Measurements from ENCODE around the gene BPHL.
"Not testable (repeated sequence)": the region's sequence is repeated elsewhere in the genome, so short reads cannot be mapped to it uniquely, and the experiment has no call there.

BPHL gene

DNA sequence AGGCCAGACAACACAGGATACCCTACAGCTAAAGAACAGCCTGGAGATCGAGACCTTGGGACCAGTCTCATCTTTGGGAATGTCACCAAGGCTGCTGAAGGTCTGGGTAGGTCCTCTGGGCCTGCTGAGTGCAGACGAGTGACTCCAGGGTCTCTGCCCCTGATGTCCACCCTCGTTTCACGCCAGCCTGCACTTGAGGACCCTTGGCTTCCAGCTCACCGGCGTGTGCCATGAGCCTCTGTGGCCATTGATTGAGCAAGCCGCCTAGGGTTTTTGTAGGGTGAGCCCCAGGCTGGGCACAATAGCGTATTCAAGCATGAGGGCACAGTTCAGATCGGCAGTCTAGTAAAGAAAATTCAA, 4.3 kb downstream of the BPHL start:
- no peak for DNase-seq (ENCODE audit: low read depth)

DNA sequence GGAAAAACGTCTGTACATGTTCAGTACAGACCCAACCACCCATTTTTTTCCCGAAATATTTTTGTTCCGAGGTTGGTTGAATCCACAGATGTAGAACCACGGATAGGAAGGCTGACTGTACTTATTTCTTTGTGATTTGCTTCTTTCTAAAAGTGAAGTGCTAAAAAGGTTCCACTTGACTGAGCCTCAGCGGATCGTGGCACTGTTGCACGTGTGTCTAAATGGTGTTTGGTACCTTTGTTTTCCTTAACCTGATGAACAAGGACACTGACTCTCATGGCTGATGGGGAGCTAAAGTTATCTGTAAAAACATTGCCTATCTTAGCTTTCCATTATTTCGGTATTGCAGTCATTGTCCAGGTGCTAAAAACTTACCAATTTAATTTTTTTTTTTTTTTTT, 6.2 kb downstream of the BPHL start:
- no peak for DNase-seq (ENCODE audit: low read depth)

DNA sequence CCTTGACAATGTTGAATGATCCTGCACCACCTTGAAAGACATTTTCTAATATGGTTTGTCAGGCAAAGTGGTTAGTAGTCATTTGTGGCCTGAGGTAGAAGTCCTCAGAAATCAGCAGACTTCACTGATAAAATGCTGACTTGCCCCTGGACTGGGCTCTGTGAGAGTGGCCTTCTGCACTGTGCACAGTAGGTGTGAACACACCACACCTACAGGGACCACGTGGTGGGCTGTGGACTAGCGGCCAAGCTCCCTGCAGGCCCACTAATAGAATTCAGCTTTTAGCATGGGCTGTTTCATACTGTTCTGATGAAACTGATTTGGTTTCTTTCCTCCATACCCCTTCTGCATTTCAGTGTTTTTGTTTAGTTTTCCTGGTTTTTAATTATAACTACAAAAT, 7.3 kb downstream of the BPHL start:
- no peak for DNase-seq (ENCODE audit: low read depth)

DNA sequence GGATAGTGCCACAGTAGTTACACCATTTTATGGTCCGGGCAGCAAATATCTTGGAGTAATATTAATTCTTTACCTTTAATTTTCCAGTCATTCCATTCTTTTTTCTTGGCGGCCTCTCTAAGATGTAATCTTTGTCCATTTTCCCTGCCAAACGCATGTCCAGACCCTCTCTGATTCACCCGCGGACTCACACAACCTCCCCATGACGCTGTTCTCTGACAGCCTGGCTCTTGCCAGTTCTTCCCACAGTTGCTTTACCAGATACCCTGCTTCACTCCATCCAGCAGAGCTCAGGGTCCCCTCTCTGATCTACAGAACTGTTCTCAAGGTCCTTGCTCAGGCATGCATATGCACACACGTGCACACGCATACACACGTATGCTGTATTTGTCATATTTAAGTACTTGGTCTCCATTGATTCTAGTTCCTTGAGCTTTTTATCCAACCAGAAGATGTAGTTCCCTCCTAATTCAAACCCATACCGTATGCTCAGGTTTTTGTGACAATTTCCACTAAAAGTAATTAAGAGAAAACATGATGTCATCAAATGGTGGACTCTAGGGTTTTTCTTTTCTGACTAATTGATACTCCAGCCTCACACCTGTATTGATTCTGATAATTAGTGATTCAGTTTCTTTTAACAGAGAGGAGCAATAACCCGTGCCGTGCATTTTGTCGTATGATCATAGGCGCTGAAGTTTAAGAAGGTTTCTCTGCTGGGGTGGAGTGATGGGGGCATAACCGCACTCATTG, 10.0 kb downstream of the BPHL start:
- DNase-seq (ENCODE audit: low read depth): no peak

DNA sequence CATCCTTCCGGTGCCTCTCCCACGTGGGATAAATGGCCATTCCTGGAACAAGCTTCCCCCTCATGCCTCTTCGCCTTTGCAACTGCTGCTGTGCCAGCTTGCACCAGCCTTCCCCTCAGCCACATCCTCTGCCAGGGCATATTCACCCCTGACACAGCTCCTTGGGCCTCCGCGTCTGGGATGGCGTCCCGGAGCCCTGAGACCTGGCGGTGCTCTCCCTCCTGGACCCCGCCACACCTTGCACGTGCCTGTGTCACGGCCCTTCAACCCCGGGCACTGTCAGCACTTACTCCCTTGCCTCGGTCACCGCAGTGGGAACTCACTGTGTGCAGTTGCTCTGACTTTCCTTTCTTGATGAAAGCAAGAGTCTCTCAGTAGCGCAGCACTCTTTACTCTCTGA, 13.2 kb downstream of the BPHL start:
- no peak for DNase-seq (ENCODE audit: low read depth)

DNA sequence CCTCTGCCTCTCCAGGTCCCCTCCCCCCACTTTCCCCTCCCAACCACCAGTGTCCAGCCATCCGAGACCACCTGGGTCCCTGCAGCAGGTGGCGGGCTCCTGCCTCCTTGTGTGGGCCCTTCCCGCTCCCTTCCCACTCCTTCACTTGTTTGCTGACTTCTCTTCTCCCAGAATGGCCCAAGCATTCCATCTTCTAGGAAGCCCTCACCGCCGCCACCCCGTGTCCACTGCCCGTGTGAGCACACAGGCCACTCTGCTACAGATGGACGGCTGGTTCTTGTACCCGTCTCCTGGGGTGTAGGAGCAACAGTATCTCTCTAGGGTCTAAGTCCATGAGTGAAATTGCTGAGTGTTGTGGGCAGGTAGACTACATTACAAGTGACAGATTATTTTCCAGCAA, 15.0 kb downstream of the BPHL start:
- no peak for DNase-seq (ENCODE audit: low read depth)

DNA sequence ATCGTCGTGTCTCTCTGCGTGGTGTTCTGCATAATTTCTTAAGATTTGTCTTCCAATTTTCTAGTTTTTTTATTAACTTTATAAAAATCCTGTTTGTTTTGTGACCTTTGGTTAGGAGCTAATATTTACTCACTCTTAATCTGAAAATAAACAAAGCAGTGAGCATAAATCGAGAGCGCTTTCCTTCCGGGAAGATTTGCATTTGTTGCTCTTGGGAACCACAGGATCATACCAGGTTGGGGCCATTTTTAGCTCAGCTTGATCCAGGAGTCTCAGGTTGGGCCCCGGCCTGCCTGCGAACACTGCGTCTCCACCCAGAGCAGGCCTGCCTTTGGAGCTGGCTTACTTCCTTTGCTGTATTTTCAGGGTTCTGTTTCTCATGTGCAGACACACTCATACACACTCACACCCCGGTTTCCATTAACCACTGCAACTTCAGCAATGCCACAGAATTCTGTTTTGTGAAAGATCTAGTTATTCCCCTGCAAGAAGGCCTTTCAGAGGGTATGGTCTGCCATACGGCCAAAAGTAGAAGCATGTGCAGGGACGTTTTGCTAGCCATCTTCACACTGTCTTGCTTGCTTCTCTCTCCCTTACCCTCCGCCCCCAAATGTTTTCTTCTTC, 17.3 kb downstream of the BPHL start:
- no peak for DNase-seq (ENCODE audit: low read depth)

DNA sequence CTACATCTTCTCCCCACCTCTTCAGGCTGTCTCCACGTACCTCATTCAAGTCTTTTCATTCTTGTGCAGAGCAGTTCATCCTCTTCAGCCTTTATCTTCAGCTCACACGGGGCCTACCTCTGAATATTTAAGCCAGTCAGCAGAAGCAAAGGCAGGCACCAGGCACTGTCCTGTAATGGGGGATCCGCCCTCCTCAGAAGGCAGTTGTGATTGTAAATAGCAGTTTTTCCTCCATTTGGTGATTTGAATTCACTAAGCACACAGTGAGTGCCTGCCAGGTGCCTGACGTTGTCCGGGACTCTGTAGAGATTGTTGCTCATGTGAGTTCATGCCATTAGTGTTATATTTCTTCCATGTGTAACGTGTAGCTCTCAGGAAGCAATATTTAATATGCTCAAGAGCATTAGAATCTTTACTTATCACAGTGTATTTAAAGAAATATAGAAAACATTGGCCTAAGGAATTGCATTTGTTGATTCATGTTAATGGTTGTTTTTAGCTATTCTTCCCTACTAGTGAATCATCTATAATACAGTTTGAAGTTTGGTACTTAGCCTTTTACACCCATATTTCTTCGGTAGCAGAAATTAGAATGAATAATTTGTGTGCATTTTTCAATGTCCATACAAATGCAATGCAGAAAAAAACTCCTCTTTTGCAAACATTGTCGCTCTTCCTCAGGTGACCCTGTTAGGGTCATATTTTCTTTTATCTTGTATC, 17.9 kb downstream of the BPHL start:
- no peak for DNase-seq (ENCODE audit: low read depth)

DNA sequence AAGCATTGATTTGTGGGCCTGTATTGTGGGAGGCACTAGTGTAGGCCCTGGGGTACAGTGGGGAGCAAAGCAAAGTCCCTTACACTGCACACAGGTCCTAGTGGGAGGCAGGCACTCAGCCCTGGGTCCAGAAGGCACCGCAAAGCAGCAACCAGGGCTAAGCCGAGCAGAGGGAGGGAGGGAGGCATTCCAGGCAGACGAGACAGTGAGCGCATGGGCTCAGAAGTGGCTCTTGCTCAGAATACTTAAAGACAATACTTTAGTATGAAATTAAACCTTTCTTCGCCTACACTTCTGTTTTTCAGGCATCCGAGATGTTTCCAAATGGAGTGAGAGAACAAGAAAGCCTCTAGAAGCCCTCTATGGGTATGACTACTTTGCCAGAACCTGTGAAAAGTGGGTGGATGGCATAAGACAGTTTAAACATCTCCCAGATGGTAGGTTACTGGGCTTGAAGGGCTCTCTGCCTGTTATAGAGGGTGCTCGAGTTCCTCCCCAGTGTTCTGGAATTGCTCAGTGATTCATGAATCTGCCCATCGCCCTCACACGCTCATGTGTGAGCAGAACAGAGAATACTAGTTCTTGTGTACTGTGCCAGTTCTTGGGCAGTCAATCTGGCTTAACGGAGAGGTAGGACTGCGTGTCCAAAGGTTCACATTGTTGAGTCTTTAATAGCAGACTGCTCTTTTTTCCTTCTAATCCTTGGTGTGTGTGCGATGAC, 18.7 kb downstream of the BPHL start:
- DNase-seq (ENCODE audit: low read depth): no peak

DNA sequence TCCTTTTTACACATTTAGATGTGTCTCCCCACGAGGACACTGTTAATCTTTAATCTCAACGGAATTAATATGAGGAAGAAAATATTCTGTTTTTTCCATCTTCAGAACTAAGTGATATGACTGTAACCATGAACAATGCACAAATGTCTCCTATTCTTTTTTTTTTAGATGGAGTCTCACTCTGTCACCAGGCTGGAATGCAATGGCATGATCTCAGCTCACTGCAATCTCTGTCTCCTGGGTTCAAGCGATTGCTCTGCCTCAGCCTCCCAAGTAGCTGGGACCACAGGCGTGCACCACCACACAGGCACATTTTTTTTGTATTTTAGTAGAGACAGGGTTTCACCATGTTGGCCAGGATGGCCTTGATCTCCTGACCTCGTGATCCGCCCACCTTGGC, 19.4 kb downstream of the BPHL start:
- DNase-seq (ENCODE audit: low read depth): not testable (repeated sequence)

DNA sequence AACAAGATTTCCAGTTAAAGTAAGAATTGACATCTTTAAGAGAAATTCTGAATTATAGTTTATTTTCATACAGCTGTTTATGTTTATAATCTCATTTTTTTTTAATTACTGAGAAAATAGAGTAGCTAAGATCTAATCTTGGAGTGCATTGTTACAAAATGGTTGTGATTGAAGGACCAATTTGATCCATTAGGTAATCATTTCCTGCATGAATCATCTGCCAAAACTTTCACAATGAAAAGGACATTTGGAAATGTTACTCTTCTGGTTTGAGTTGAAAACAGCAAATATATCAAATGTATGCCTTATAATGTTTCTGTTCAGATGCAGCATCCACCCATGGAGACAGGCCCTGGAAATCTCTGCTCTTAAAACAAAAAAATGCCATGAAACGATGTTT, 19.8 kb downstream of the BPHL start:
- no peak for DNase-seq (ENCODE audit: low read depth)

DNA sequence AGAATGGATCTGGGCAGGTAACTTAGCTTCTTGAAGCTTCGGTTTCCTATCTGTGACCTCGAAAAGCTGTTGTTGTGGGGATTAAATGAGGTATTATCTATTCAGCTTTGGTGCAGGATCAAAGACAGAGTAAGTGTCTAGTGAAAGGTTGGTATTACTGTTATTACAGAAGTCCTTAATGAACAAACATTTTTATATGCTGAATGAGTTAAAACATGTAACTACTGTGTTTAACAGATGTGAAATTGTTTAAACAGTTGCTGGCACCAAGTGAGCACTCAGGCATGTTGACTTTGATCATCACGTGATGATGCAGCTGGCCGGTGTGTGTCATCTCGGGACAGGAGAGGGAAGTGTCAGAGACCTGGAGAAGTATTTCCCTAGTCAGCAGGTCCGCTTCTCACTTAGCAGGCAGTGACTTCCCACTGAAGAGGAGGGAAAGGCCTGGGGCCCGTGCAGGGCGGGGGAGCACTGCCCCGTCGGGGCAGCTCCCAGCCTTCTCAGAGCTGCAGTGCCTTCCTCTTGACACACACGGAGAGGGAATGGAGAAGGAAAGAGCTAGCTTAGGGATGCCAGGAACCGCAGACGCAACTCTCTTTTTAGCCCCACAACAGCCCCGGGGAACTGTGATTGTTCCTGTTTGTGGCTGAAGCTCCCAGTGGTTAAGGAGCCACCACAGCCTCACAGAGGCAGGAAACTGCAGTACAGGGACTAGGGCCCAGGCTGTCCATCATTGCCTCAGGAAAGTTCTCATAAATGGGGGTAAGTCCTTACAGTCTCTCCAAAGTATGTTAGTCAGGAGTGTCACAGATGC, 20.8 kb downstream of the BPHL start:
- DNase-seq (ENCODE audit: low read depth): no peak

DNA sequence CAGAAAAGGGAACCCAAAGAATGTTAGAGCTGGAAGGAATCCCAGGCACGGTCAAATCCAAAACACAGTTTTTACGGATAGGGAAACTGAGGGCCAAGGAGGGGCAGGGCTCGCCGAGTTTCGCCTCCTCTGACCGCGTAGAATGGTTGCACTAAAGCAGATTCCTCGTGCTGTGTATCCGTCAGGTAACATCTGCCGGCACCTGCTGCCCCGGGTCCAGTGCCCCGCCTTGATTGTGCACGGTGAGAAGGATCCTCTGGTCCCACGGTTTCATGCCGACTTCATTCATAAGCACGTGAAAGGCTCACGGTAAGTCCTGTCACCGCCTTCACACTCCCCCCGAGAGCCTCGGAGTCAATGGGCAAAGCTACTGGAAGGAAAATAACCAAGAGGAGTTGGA, 21.7 kb downstream of the BPHL start:
- DNase-seq (ENCODE audit: low read depth): no peak

DNA sequence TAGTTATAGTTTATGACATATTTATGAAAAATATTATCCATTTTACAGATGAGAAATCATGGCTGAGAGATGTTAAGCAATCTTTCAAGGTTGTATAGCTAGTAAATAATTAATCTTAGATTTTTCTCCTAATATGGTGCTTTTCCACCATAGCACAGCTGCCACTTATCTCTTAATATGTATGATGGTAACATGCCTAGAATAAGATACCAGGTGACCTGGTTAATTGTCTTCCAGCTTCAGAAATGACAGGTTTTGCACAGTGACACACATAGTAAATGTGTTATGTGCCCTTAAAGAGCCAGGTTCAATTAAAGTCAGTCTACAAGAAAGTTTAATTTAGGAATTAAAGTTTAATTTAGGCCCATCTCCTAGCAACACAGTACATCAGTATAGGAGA, 24.0 kb downstream of the BPHL start:
- no peak for DNase-seq (ENCODE audit: low read depth)

DNA sequence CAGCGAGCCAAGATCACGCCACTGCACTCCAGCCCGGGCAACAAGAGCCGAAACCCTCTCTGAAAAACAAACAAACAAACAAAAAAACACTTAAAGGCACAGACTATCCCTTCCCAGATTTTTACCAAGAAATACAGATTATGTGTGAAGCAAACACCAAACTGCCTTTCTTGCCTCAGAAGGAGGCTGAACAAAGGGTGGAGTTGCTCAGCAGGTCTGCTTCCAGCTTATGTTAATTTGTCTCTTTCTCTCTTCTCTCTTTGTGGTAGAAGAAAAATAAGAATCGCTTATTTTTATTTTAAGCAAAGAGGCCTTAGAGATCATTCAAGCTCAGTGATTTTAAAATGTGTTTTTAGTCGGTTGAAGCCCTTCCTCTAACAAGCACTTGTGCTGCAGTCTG, 24.6 kb downstream of the BPHL start:
- DNase-seq (ENCODE audit: low read depth): no peak

DNA sequence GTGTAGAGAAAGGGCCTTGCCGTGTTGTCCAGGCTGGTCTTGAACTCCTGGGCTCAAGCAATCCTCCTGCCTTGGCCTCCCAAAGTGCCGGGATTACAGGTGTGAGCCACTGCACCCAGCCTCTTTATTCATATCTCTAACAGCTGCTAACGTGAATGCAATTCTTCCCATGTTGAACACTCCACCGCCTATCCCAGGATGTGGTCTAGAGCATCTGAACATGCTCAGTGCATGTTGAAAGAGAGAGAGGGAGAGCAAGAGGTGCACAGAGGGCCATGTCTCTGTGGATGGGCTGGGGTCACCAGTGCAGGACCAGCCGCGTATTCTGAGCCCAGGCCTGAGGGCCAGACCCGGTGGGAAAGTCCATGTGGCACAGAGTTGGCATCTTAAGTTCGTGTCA, 26.1 kb downstream of the BPHL start:
- DNase-seq (ENCODE audit: low read depth): no peak

DNA sequence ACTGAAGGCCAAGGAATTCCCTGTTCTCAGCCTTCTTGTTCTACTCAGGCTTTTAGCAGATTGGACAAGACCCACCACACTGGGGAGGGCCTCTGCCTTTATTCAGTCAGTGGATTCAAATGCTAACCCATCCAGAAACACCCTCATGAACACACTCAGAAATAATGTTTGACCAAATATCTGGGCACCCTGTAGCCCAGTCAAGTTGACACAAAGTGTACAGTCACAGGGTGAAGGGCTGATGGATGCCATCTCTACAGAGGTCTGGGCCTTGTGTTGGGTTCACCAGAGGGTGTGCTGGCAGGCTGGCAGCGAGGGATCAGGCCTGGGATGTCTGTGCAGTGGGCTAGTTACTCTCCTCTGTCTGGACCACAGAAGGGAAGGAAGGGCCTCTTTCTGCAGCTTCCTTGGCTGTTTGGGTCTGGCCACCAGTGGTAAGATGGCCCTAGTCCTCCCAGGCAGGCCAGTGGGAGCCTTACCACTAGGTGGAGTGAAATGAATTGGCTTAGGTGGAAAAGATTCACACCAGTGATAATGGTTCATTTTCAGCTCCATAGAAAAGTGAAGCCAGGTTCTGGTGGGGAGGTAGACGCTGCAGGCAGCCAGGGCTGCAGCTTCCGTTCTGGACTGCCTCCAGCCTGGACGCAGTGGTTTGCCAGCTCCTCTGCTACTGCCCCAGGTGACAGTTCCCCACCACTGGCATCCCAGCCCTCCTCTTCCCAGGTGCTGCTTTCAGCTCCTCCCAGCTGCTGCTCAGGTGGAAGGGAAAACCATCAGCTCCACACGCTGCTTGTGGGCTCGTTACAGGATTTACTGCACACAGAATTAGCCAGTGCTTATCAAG, 29.6 kb downstream of the BPHL start:
- no peak for DNase-seq (ENCODE audit: low read depth)

DNA sequence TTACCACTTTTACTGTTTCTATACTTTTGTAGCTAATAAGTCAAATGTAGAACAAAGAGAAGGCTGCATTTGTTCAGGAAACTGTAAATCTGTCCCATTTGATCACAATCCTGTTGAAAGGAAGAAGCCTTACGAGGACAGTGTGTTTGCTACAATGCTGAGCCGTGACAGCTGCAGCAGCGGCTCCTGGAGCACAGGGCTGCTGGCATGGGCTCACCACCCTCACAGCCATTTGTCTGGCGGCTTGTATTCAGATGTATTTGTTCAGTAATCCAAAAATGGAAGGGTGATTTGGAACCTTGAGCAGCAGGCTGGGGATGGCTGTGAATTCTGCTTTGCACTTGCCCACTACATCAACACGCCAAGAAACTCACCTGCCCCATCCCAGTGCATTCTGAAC, 33.2 kb downstream of the BPHL start:
- DNase-seq (ENCODE audit: low read depth): no peak

DNA sequence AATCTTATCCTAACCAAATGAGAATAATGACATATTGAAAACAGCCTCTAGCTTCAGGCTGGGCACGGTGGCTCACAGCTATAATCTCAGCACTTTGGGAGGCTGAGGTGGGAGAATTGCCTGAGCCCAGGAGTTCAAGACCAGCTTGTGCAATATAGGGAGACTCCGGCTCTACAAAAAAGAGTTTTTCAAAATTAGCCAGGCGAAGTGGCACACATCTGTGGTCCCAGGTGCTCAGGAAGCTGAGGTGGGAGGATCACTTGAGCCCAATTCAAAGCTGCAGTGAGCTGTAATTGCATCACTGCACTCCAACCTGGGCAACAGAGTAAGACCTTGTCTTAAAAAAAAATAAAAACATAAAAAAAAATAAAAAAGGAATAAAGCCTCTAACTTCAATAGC, 34.2 kb downstream of the BPHL start:
- no peak for DNase-seq (ENCODE audit: low read depth)

DNA sequence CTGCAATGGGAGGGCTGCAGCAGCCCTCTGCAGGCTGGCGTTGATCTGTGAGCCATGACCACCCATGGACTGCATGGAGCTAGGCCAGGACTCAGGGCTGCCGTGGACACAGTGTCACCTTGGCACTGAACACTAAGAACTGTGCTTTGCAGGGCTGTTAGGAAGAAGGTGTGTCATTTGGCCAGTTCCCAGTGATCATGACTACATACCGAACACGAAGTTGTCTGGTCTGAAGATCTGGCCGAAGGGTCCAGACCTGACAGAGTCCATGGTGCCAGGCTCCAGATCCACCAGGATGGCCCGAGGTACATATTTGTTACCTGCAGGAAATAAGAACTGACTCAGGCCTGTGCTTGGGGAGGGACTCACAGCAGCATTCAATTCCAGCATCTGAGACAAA, 36.9 kb downstream of the BPHL start:
- DNase-seq (ENCODE audit: low read depth): not testable (repeated sequence)
